Daoy (cell line): Measurements from ENCODE around the gene SLC25A19. TPM values are rescaled to one million over a fixed set of nuclear protein-coding genes. Genes with fewer than 3 reads are reported as not detected.

Source experiments
- DNase-seq: peaks from one replicate; pipeline ENCODE4 v3.0.0-alpha.2; 2015; ENCODE audit warnings: low read depth
- total RNA-seq: library from RNA; depleted of rRNA; stranded (reverse); fragments of >200 nt; shearing (Covaris generic); gene quantifications from 2 replicates; pipeline ENCODE4 v1.2.3, GENCODE V29; 2014; rRNA removed

The SLC25A19 gene
- total RNA-seq, 1 experiment from 2014 or later, result 30.9 TPM

GRCh38 chr17:75241502-75241901 lies 47.7 kb downstream of the SLC25A19 start:
- no peak for DNase-seq

- DNase-seq, result no peak
Observed at GRCh38 chr17:75241143-75241430, 48.1 kb downstream of the SLC25A19 start.

GRCh38 chr17:75240394-75241142 lies 48.7 kb downstream of the SLC25A19 start:
- peak; percentile 59 for DNase-seq

- no peak for DNase-seq
Observed at GRCh38 chr17:75239778-75240393, 49.3 kb downstream of the SLC25A19 start.

GRCh38 chr17:75239214-75239613 lies 50.0 kb downstream of the SLC25A19 start:
- no peak for DNase-seq

- peak; percentile 71 for DNase-seq
Observed at GRCh38 chr17:75238684-75239191, 50.5 kb downstream of the SLC25A19 start.

GRCh38 chr17:75238020-75238580 lies 51.1 kb downstream of the SLC25A19 start:
- no peak for DNase-seq

- no peak for DNase-seq
Observed at GRCh38 chr17:75237100-75238014, 51.9 kb downstream of the SLC25A19 start.

- DNase-seq, result no peak
Observed at GRCh38 chr17:75232786-75233185, 56.4 kb downstream of the SLC25A19 start.

GRCh38 chr17:75231741-75232464 lies 57.3 kb downstream of the SLC25A19 start:
- DNase-seq, result no peak

- no peak for DNase-seq
Observed at GRCh38 chr17:75231071-75231470, 58.2 kb downstream of the SLC25A19 start.

- DNase-seq, result no peak
Observed at GRCh38 chr17:75228847-75229246, 60.4 kb downstream of the SLC25A19 start.

- no peak for DNase-seq
Observed at GRCh38 chr17:75228305-75228704, 60.9 kb downstream of the SLC25A19 start.

- DNase-seq, result no peak
Observed at GRCh38 chr17:75227729-75228128, 61.5 kb downstream of the SLC25A19 start.

- no peak for DNase-seq
Observed at GRCh38 chr17:75225016-75225415, 64.2 kb downstream of the SLC25A19 start.

Other genes with a start within 250 kb of the SLC25A19 start
- 453 and 707 TPM in 2 replicates for gene ATP5PD, start 242.5 kb downstream of the SLC25A19 start, total RNA-seq
- 17.9 and 19.1 TPM in 2 replicates for gene KCTD2, start 242.2 kb downstream of the SLC25A19 start, total RNA-seq
- 0.24 TPM in 1 of 2 replicates, not detected in the other for gene SLC16A5, start 201.5 kb downstream of the SLC25A19 start, total RNA-seq
- gene ARMC7, start 179.5 kb downstream of the SLC25A19 start, total RNA-seq, result 2.6 and 3.6 TPM in 2 replicates
- gene NT5C, start 157.7 kb downstream of the SLC25A19 start, total RNA-seq, result 86.0 and 91.8 TPM in 2 replicates
- gene JPT1, start 134.9 kb downstream of the SLC25A19 start, total RNA-seq, result 423 and 641 TPM in 2 replicates
- 116 and 119 TPM in 2 replicates for gene SUMO2, start 106.5 kb downstream of the SLC25A19 start, total RNA-seq
- 40.6 and 48.6 TPM in 2 replicates for gene NUP85, start 83.8 kb downstream of the SLC25A19 start, total RNA-seq
- 10.4 and 12.4 TPM in 2 replicates for gene GGA3, start 27.8 kb downstream of the SLC25A19 start, total RNA-seq
- 90.2 and 92.2 TPM in 2 replicates for gene MRPS7, start 27.6 kb downstream of the SLC25A19 start, total RNA-seq
- gene MIF4GD, start 18.2 kb downstream of the SLC25A19 start, total RNA-seq, result 6.7 and 9.4 TPM in 2 replicates
- 133 and 262 TPM in 2 replicates for gene GRB2, start 116.2 kb upstream of the SLC25A19 start, total RNA-seq
- 8.5 and 30.5 TPM in 2 replicates for gene TMEM94, start 167.2 kb upstream of the SLC25A19 start, total RNA-seq
- gene CASKIN2, start 226.1 kb upstream of the SLC25A19 start, total RNA-seq, result 3.0 and 6.0 TPM in 2 replicates
- gene TSEN54, start 227.1 kb upstream of the SLC25A19 start, total RNA-seq, result 30.0 and 49.1 TPM in 2 replicates
- gene LLGL2, start 236.3 kb upstream of the SLC25A19 start, total RNA-seq, result 8.6 and 13.7 TPM in 2 replicates